ENCODE measurements around the gene SPI1.
A peak's percentile ranks its signal among the peaks of the same experiment; 100 is the strongest.
"Not testable (repeated sequence)": the region's sequence is repeated elsewhere in the genome, so short reads cannot be mapped to it uniquely, and the experiment has no call there.

Gene SPI1

DNA sequence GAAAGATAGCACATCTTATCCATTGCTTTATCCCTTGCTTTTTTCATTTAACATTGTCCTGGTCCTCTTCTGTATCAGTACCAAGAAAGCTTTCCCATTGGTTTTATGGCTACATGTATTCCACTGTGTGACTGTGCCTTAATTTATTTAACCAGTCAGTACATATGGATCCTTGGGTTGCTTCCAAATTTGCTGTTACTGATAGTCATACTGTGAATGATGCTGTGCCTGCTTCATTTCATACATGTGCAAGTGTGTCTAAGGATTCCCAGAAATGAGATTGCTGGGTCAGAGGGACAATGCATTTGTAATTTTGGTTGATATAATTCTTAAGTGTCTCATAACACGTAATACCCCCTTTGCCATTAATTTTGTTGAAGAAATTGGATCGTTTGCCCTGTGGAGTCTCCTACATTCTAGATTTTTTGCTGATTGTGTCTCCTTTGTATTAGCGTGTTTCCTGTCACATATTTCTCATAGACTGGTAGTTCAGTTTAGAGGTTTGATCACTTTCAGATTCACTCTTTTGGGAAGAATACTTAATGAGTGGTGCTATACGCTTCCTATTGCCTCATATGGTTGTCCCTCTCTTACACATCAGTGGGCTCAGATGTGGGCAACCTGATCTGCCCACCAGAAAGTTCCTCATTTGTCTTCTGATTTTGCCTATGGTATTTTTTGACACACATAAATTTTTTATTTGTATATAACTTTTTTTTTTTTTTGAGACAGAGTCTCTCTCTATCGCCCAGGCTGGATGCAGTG, 61.1 kb downstream of the SPI1 start:
- DNase-seq = no peak

DNA sequence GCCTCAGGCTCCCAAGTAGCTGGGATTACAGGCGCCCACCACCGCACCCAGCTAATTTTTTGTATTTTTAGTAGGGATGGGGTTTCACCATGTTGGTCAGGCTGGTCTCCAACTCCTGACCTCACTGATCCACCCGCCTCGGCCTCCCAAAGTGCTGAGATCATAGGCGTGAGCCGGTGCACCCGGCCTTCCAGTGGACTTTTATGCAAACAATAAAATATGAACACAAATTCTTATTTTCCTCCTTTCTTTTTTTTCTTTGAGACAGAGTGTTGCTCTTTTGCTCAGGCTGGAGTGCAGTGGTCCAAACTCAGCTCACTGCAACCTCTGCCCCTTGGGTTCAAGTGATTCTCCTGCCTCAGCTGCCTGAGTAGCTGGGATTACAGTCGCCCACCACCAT, 61.8 kb downstream of the SPI1 start:
- DNase-seq = not testable (repeated sequence)

DNA sequence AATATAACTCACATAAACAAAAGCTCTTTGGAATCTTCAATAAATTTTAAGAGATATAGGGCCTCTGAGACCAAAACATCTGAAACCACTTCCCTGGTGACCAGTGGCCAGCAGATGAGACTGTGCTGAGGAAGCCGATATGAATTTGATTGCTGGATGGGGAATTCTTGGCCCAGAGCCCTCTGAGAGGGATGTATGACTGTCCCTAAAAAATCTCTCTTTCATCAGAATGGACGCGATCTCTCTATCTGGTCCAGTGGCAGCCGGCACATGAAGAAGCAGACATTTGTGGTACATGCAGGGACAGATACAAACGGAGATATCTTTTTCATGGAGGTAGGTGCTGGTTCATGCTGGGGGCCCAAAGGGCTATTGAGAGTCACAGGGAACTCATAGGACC, 63.4 kb downstream of the SPI1 start:
- peak; percentile 14 for DNase-seq

DNA sequence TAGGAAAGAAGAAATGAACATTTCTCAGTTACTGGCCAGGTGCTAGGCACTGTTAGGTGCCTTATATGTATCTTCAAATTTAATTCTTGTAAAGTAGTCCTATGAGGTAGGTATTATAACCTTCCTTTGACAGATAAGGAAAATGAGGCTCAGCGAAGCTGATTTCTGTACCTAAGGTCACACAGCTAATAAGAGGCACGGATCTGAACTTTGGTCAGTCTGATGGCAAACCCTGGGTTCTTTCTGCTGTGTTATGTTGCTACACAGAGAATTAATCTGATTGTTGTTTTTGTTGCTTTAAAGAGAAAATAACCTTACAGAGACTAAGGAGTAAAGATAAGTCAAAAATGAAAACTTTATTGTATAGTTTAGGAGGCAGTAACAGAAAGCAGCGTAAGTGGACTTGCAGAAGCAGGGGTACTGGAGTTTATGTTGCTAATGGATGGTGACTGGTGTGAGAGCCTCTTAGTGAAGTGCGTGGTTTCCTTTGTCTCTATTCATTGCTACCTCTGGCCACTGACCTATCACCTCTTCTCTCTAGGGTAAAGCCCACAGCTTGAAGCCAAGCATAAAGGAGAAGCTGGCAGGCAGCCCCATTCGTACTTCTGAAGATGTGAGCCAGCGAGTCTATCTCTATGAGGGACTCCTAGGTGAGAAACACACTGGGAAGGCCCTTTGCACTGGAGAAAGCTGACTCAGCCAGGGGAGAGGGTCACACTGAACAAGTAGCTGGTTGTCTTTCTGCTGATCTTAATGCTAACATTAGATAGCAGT, 70.1 kb downstream of the SPI1 start:
- no peak for DNase-seq

DNA sequence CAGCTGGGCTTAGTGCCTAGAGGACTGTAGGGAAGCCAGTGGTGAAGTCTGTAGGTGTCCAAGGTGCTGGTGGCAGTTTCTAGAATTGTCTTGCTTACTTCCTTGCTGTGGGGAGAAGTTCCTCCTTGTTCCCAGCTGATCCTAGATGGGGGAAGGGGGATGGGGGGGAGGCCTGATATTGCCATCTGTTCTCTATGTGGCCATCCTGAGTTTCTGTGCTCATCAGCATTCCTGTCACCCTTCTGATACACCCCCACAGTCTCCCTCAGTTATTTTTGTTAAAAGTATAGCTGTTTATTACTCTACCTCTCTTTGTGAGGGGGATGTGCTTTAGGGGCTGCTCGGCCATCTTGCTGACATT, 71.9 kb downstream of the SPI1 start:
- DNase-seq = no peak

DNA sequence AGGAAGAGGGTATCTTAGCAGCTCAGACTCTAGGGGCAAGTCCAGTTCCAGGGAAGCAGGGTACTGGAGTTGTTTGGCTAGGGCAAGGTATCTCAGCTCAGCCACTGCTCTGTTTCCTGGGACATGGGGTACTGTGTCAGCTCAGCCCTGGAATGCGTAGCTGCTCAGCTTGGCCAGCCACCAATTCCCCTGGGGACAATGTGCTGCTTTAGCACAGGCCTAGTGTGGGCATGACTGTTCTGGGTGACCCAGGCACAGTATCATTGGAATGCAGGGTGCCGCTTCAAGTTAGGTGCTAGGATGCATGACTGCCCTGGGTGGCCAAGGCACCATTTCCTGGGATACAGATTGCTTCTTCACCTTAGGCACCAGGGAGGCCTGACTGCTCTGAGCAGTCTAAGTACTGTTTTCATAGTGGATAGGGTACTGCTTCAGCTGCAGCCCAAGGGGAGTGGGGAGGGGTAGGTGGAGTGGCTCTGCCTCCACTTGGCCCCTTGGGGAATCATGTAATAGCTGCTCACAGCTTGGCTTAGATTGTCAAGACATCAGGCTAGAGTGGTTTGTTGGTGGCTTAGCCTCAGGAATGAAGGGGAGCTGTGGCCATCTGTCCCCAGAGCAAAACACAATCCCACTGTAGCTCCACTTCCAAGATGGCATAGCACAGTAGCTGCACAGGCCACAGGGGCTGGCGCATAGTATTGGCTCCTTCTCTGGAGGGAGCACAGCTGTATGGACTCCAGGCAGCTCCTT, 72.4 kb downstream of the SPI1 start:
- DNase-seq = peak; percentile 50

All from fibroblast of skin of scalp (primary cell).